ENCODE measurements around the gene C4BPA. TPM values are rescaled to one million over a fixed set of nuclear protein-coding genes. Genes with fewer than 3 reads are reported as not detected.
A peak's percentile ranks its signal among the peaks of the same experiment; 100 is the strongest.

Gene C4BPA
- total and polyA plus RNA-seq, 5 donors from 2014 or later: not detected

DNA sequence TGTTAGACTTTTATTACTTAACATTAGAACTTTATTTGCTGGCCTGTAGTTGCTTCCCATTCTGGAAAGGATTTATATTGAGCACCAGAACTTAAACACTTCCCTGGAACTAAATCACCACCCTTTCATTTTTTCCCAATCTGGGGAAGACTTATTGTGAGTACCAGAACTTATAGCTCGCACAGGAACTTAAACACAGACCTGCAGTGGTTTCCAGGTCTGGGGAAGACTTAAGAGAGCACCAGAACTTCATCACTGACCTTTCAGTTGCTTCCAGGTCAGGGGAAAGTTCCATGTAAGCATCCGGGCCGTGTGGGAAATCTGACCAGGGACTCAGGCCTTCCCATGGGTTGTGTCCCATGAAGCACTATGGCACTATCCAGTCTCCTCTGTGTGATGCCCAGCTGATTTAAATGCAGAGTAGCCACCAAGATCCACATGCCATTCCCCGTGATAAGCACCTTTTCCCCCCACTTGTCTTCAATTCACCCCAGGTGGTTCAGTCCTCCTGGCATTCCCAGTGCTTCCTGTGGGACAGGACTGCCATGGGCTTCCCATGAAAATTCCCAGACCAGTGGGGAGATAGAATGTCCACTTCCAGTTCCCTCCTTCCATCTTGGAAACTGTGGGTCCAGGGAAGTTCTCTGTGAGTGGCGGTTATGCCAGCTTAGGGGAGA lies 48.9 kb downstream of the C4BPA start:
- H3K4me3 ChIP-seq (ENCODE audit: low read depth, low read length): no peak overlapping the region
- ATAC-seq (ENCODE audit: low read depth in 2 of 2): no peak
- no peak overlapping the region for H3K27ac ChIP-seq (ENCODE audit: insufficient read depth, low read length, poor library complexity, severe bottlenecking)
- no peaks in the 10 kb centered on the region for H3K36me3 ChIP-seq (ENCODE audit: control insufficient read depth, insufficient read depth, low read length)
- Mint-ChIP-seq H3K9me3 (peaks cover 0 to 15% (median 10%) of the 10 kb centered on the region in 7 donors), H3K36me3 (no peaks in the 10 kb centered on the region), H3K27me3 (peaks cover 40% of the 10 kb centered on the region), H3K4me1 (no peaks in the 10 kb centered on the region), H3K4me3 (no peak overlapping the region), H3K27ac (no peak overlapping the region)
- H3K27me3 ChIP-seq (ENCODE audit: control insufficient read depth, insufficient read depth, low read length): peaks cover 9% of the 10 kb centered on the region
- no peak for DNase-seq
- no peaks in the 10 kb centered on the region for H3K4me1 ChIP-seq (ENCODE audit: control insufficient read depth, insufficient read depth, low read length, poor library complexity, severe bottlenecking)
- H3K9me3 ChIP-seq (ENCODE audit: control insufficient read depth in 2 of 2, low read length in 2 of 2): peaks cover 0 to 9% of the 10 kb centered on the region in 2 experiments

DNA sequence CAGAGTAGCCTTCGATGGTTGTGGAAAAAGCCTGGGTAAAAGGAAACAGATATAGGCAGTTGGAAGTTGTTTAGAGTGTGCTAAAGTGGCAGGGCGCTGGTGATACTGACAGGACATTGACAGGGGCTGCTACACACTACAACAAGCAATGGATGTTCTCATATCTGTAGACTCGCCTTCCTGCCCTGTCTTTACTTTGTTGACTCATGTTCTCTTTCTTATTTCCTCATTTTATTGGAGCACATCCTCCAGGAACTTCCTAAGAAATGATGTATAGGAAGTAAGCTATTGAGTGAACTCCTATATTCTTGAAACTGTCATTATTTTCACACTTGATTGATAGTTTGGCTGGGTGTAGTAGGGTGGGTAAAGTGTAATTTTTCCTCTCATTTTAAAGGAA lies 51.0 kb downstream of the C4BPA start:
- Histone ChIP-seq H3K27me3 (ENCODE audit: control insufficient read depth, insufficient read depth, low read length) (peaks cover 10% of the 10 kb centered on the region), H3K27ac (ENCODE audit: insufficient read depth, low read length, poor library complexity, severe bottlenecking) (no peak overlapping the region), H3K4me1 (ENCODE audit: control insufficient read depth, insufficient read depth, low read length, poor library complexity, severe bottlenecking) (no peaks in the 10 kb centered on the region), H3K4me3 (ENCODE audit: low read depth, low read length) (no peak overlapping the region), H3K9me3 (ENCODE audit: control insufficient read depth in 2 of 2, low read length in 2 of 2) (peaks cover 0 to 9% of the 10 kb centered on the region in 2 experiments), H3K36me3 (ENCODE audit: control insufficient read depth, insufficient read depth, low read length) (no peaks in the 10 kb centered on the region)
- H3K36me3 Mint-ChIP-seq: no peaks in the 10 kb centered on the region
- H3K4me3 Mint-ChIP-seq: no peak overlapping the region
- H3K27ac Mint-ChIP-seq: no peak overlapping the region
- no peaks in the 10 kb centered on the region for H3K4me1 Mint-ChIP-seq
- ATAC-seq (ENCODE audit: low read depth in 2 of 2) (no peak), DNase-seq (no peak)
- peaks cover 36% of the 10 kb centered on the region for H3K27me3 Mint-ChIP-seq
- H3K9me3 Mint-ChIP-seq: peaks cover 0 to 15% (median 12%) of the 10 kb centered on the region in 7 donors

DNA sequence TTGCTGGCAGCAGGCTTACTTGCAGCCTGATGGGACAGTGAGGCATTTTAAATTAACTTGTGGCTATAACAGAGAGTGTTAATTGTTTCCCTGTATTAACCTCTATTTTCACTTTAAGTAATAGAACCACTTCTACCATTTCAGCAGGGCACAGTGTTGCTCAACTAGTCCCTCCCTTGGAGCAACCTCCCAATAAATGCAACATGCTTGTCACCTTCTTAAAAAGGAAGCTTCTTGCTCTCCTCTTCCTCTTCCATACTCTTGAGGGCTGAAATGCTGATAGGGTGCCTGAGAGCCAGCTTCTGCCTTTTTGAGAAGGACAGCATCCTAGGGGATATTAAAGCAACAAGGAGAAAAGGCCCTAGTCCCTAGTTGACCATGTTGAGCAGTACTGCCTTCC lies 52.1 kb downstream of the C4BPA start:
- ATAC-seq (ENCODE audit: low read depth in 2 of 2) (no peak), DNase-seq (no peak)
- H3K9me3 ChIP-seq (ENCODE audit: control insufficient read depth in 2 of 2, low read length in 2 of 2): peaks cover 0 to 9% of the 10 kb centered on the region in 2 experiments
- Mint-ChIP-seq H3K4me3 (no peak overlapping the region), H3K4me1 (no peaks in the 10 kb centered on the region), H3K27ac (no peak overlapping the region), H3K36me3 (no peaks in the 10 kb centered on the region), H3K9me3 (peaks cover 0 to 12% (median 8%) of the 10 kb centered on the region in 7 donors), H3K27me3 (peaks cover 36% of the 10 kb centered on the region)
- no peak overlapping the region for H3K4me3 ChIP-seq (ENCODE audit: low read depth, low read length)
- H3K27me3 ChIP-seq (ENCODE audit: control insufficient read depth, insufficient read depth, low read length): peaks cover 9% of the 10 kb centered on the region
- no peaks in the 10 kb centered on the region for H3K36me3 ChIP-seq (ENCODE audit: control insufficient read depth, insufficient read depth, low read length)
- no peaks in the 10 kb centered on the region for H3K4me1 ChIP-seq (ENCODE audit: control insufficient read depth, insufficient read depth, low read length, poor library complexity, severe bottlenecking)
- no peak overlapping the region for H3K27ac ChIP-seq (ENCODE audit: insufficient read depth, low read length, poor library complexity, severe bottlenecking)

- Mint-ChIP-seq H3K4me3 (no peak overlapping the region), H3K9me3 (peaks cover 0 to 4% (median 3%) of the 10 kb centered on the region in 7 donors), H3K27me3 (peaks cover 35% of the 10 kb centered on the region), H3K27ac (no peak overlapping the region), H3K4me1 (no peaks in the 10 kb centered on the region), H3K36me3 (no peaks in the 10 kb centered on the region)
- ATAC-seq (ENCODE audit: low read depth in 2 of 2) (no peak), DNase-seq (no peak)
- Histone ChIP-seq H3K36me3 (ENCODE audit: control insufficient read depth, insufficient read depth, low read length) (no peaks in the 10 kb centered on the region), H3K4me3 (ENCODE audit: low read depth, low read length) (no peak overlapping the region), H3K27me3 (ENCODE audit: control insufficient read depth, insufficient read depth, low read length) (peaks cover 6% of the 10 kb centered on the region), H3K4me1 (ENCODE audit: control insufficient read depth, insufficient read depth, low read length, poor library complexity, severe bottlenecking) (no peaks in the 10 kb centered on the region), H3K9me3 (ENCODE audit: control insufficient read depth in 2 of 2, low read length in 2 of 2) (peaks cover 0 to 2% of the 10 kb centered on the region in 2 experiments), H3K27ac (ENCODE audit: insufficient read depth, low read length, poor library complexity, severe bottlenecking) (no peak overlapping the region)
Observed at GRCh38 chr1:207156826-207157225, 52.8 kb downstream of the C4BPA start.

DNA sequence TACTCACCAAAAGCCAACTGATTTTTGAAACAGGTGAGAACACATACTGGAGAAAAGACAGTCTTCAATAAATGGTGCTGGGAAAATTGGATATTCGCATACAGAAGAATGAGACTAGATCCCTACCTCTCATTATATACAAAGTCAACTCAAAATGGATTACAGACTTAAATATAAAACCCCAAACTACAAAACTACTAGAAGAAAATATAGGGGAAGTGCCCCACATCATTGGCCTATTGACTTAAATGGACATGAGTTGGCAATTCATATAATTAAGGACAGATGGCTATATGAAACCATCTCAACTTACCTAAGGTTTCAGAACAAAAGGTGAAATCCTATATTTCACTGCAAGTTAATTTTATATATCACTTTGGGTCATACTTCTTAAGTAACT lies 60.1 kb downstream of the C4BPA start:
- ATAC-seq (ENCODE audit: low read depth in 2 of 2): no peak
- no peaks in the 10 kb centered on the region for H3K36me3 ChIP-seq (ENCODE audit: control insufficient read depth, insufficient read depth, low read length)
- DNase-seq: no peak
- H3K4me3 Mint-ChIP-seq: no peak overlapping the region
- H3K27me3 Mint-ChIP-seq: peaks cover 27% of the 10 kb centered on the region
- H3K36me3 Mint-ChIP-seq: no peaks in the 10 kb centered on the region
- no peaks in the 10 kb centered on the region for H3K4me1 Mint-ChIP-seq
- no peaks in the 10 kb centered on the region for H3K9me3 ChIP-seq (ENCODE audit: control insufficient read depth in 2 of 2, low read length in 2 of 2)
- no peak overlapping the region for H3K27ac ChIP-seq (ENCODE audit: insufficient read depth, low read length, poor library complexity, severe bottlenecking)
- peaks cover 0 to 4% (median 0%) of the 10 kb centered on the region in 7 donors for H3K9me3 Mint-ChIP-seq
- H3K4me3 ChIP-seq (ENCODE audit: low read depth, low read length): no peak overlapping the region
- no peak overlapping the region for H3K27ac Mint-ChIP-seq
- no peaks in the 10 kb centered on the region for H3K4me1 ChIP-seq (ENCODE audit: control insufficient read depth, insufficient read depth, low read length, poor library complexity, severe bottlenecking)
- H3K27me3 ChIP-seq (ENCODE audit: control insufficient read depth, insufficient read depth, low read length): peaks cover under 1% of the 10 kb centered on the region

DNA sequence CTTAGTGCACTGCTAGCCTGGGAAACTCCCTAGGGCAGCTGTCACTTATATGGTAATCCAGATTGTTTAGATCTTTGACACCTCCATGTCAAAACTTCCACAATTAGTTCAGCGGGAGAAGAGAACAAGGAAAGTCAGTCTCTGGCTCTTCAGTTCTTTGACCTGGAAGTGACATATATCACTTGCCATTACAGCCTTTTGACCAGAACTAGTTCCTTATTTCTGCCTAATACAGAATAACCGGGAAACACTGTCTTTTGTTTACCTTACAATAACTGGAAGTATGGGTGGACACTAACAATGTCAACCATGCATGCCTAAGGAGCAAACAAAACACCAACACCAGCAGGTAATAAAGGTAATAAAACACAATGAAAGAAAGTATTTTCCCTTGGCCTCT lies 68.3 kb downstream of the C4BPA start:
- no peaks in the 10 kb centered on the region for H3K9me3 ChIP-seq (ENCODE audit: control insufficient read depth in 2 of 2, low read length in 2 of 2)
- H3K36me3 ChIP-seq (ENCODE audit: control insufficient read depth, insufficient read depth, low read length): no peaks in the 10 kb centered on the region
- peaks cover 3% of the 10 kb centered on the region for H3K27me3 Mint-ChIP-seq
- DNase-seq (no peak), ATAC-seq (ENCODE audit: low read depth in 2 of 2) (no peak)
- peaks cover 4% of the 10 kb centered on the region for H3K27me3 ChIP-seq (ENCODE audit: control insufficient read depth, insufficient read depth, low read length)
- no peak overlapping the region for H3K27ac ChIP-seq (ENCODE audit: insufficient read depth, low read length, poor library complexity, severe bottlenecking)
- no peak overlapping the region for H3K4me3 Mint-ChIP-seq
- no peak overlapping the region for H3K4me3 ChIP-seq (ENCODE audit: low read depth, low read length)
- H3K36me3 Mint-ChIP-seq: no peaks in the 10 kb centered on the region
- peaks cover 0 to 3% (median 0%) of the 10 kb centered on the region in 7 donors for H3K9me3 Mint-ChIP-seq
- no peaks in the 10 kb centered on the region for H3K4me1 Mint-ChIP-seq
- no peak overlapping the region for H3K27ac Mint-ChIP-seq
- no peaks in the 10 kb centered on the region for H3K4me1 ChIP-seq (ENCODE audit: control insufficient read depth, insufficient read depth, low read length, poor library complexity, severe bottlenecking)

- Histone ChIP-seq H3K36me3 (ENCODE audit: control insufficient read depth, insufficient read depth, low read length) (no peaks in the 10 kb centered on the region), H3K9me3 (ENCODE audit: control insufficient read depth in 2 of 2, low read length in 2 of 2) (no peaks in the 10 kb centered on the region), H3K27me3 (ENCODE audit: control insufficient read depth, insufficient read depth, low read length) (peaks cover 4% of the 10 kb centered on the region), H3K27ac (ENCODE audit: insufficient read depth, low read length, poor library complexity, severe bottlenecking) (no peak overlapping the region), H3K4me1 (ENCODE audit: control insufficient read depth, insufficient read depth, low read length, poor library complexity, severe bottlenecking) (no peaks in the 10 kb centered on the region), H3K4me3 (ENCODE audit: low read depth, low read length) (no peak overlapping the region)
- H3K4me3 Mint-ChIP-seq: no peak overlapping the region
- no peaks in the 10 kb centered on the region for H3K36me3 Mint-ChIP-seq
- ATAC-seq (ENCODE audit: low read depth in 2 of 2): no peak
- peaks cover 7% of the 10 kb centered on the region for H3K27me3 Mint-ChIP-seq
- peak overlapping the region in 1 of 3 donors; percentile 83 for H3K27ac Mint-ChIP-seq
- no peak for DNase-seq
- H3K4me1 Mint-ChIP-seq: no peaks in the 10 kb centered on the region
- peaks cover 0 to 3% (median 0%) of the 10 kb centered on the region in 7 donors for H3K9me3 Mint-ChIP-seq
Observed at GRCh38 chr1:207172885-207173284, 68.9 kb downstream of the C4BPA start.

DNA sequence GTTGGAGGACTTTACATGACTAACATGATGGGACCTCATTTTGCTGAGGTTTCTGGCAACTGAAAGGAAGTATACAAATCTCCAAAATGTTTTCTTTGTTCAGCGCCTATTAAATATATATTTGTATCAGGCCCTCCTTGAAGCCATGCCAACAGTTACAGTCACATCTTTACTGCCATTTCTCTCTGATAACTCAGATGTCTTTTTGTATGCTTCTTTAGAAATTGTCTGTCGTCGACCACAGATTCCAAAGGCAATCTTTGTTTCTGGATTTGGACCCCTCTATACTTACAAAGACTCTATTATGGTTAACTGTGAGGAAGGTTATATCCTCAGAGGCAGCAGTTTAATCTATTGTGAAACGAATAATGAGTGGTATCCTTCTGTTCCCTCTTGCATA lies 69.4 kb downstream of the C4BPA start:
- Mint-ChIP-seq H3K36me3 (no peaks in the 10 kb centered on the region), H3K4me1 (no peaks in the 10 kb centered on the region), H3K4me3 (no peak overlapping the region), H3K9me3 (peaks cover 0 to 3% (median 0%) of the 10 kb centered on the region in 7 donors), H3K27ac (no peak overlapping the region), H3K27me3 (peaks cover 8% of the 10 kb centered on the region)
- H3K9me3 ChIP-seq (ENCODE audit: control insufficient read depth in 2 of 2, low read length in 2 of 2): no peaks in the 10 kb centered on the region
- H3K36me3 ChIP-seq (ENCODE audit: control insufficient read depth, insufficient read depth, low read length): no peaks in the 10 kb centered on the region
- DNase-seq (no peak), ATAC-seq (ENCODE audit: low read depth in 2 of 2) (no peak)
- no peaks in the 10 kb centered on the region for H3K4me1 ChIP-seq (ENCODE audit: control insufficient read depth, insufficient read depth, low read length, poor library complexity, severe bottlenecking)
- H3K27ac ChIP-seq (ENCODE audit: insufficient read depth, low read length, poor library complexity, severe bottlenecking): no peak overlapping the region
- H3K27me3 ChIP-seq (ENCODE audit: control insufficient read depth, insufficient read depth, low read length): peaks cover 4% of the 10 kb centered on the region
- H3K4me3 ChIP-seq (ENCODE audit: low read depth, low read length): no peak overlapping the region

All from CD4-positive, CD25-positive, alpha-beta regulatory T cell (primary cell).